ENCODE measurements around the gene HSD17B13. TPM values are rescaled to one million over a fixed set of nuclear protein-coding genes. Genes with fewer than 3 reads are reported as not detected.
"Not testable (repeated sequence)": the region's sequence is repeated elsewhere in the genome, so short reads cannot be mapped to it uniquely, and the experiment has no call there.

The HSD17B13 gene
- total and polyA plus RNA-seq, 2 donors (not counting 1 experiment from before 2014, with no cell fraction given), result 0.32 to 0.46 TPM

DNA sequence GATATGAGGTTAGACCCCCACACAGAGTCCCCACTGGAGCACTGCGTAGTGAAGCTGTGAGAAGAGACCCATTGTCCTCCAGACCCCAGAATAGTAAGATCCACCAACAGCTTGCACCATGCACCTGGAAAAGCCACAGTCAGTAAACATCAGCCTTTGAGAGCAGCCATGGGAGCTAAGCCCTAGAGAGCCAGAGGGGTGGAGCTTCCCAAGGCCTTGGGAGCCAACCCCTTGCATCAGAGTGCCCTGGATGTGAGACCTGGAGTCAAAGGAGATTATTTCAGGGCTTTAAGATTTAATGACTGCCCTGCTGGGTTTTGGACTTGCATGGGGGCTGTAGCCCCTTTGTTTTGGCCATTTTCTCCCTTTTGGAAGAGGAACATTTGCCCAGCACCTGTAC, 35.7 kb downstream of the HSD17B13 start:
- Mint-ChIP-seq H3K27me3 (no peaks in the 10 kb centered on the region), H3K4me3 (no peak overlapping the region), H3K27ac (no peak overlapping the region), H3K4me1 (no peaks in the 10 kb centered on the region), H3K9me3 (ENCODE audit: insufficient read depth) (peaks cover 21% of the 10 kb centered on the region)
- no peaks in the 10 kb centered on the region for H3K79me2 ChIP-seq (ENCODE audit: control insufficient read depth, insufficient read depth, low read length)
- no peak overlapping the region for H3K27ac ChIP-seq (ENCODE audit: low read length in 2 of 2)
- DNase-seq (no peak), ATAC-seq (ENCODE audit: low read depth) (no peak)
- intact Hi-C loops (cut with micrococcal nuclease), result no loop called here
- no peak overlapping the region for H2AFZ ChIP-seq (ENCODE audit: insufficient read depth, low read depth, low read length, poor library complexity, severe bottlenecking)
- WGBS (ENCODE audit: insufficient coverage), result 100% methylated on average over 1 of the region's 1 CpG
- no peaks in the 10 kb centered on the region for H3K36me3 ChIP-seq (replicated peaks in 1 of 2; ENCODE audit: control extremely low read depth in 1 of 2, control insufficient read depth in 1 of 2, extremely low read depth in 1 of 2, insufficient read depth in 2 of 2, low read length in 1 of 2)
- ChIA-PET CTCF (no interaction called here), POLR2A (no interaction called here)
- peaks cover 1 to 27% (median 16%) of the 10 kb centered on the region in 3 donors for H3K9me3 ChIP-seq (ENCODE audit: control extremely low read depth in 1 of 3, control insufficient read depth in 2 of 3, insufficient read depth in 1 of 3, low read length in 2 of 3)
- no peak for TF ChIP-seq EZH2 (IDR thresholded peaks at IDR 0.05; ENCODE audit: borderline replicate concordance, insufficient read depth, low read depth, low read length, poor library complexity, severe bottlenecking)
- TF ChIP-seq, protein P1, sequence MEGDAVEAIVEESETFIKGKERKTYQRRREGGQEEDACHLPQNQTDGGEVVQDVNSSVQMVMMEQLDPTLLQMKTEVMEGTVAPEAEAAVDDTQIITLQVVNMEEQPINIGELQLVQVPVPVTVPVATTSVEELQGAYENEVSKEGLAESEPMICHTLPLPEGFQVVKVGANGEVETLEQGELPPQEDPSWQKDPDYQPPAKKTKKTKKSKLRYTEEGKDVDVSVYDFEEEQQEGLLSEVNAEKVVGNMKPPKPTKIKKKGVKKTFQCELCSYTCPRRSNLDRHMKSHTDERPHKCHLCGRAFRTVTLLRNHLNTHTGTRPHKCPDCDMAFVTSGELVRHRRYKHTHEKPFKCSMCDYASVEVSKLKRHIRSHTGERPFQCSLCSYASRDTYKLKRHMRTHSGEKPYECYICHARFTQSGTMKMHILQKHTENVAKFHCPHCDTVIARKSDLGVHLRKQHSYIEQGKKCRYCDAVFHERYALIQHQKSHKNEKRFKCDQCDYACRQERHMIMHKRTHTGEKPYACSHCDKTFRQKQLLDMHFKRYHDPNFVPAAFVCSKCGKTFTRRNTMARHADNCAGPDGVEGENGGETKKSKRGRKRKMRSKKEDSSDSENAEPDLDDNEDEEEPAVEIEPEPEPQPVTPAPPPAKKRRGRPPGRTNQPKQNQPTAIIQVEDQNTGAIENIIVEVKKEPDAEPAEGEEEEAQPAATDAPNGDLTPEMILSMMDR (IDR thresholded peaks at IDR 0.05), result no peak
- no peak overlapping the region for H3K9ac ChIP-seq (ENCODE audit: low read length)
- H3K4me3 ChIP-seq (ENCODE audit: control extremely low read depth in 1 of 5, extremely low read depth in 1 of 5, insufficient read depth in 1 of 5, low read depth in 2 of 5, low read length in 4 of 5), result no peak overlapping the region
- no peaks in the 10 kb centered on the region for H4K20me1 ChIP-seq (ENCODE audit: control insufficient read depth, insufficient read depth, low read length, poor library complexity, severe bottlenecking)
- no peak overlapping the region for H3K4me2 ChIP-seq (replicated peaks; ENCODE audit: low read depth, low read length, poor library complexity, severe bottlenecking)
- peaks cover 0 to 2% (median 0%) of the 10 kb centered on the region in 4 experiments for H3K27me3 ChIP-seq (replicated peaks in 1 of 4; ENCODE audit: control extremely low read depth in 1 of 4, control insufficient read depth in 3 of 4, insufficient read depth in 4 of 4, low read length in 3 of 4)
- no peaks in the 10 kb centered on the region for H3K4me1 ChIP-seq (ENCODE audit: control insufficient read depth in 2 of 2, insufficient read depth in 2 of 2, low read length in 2 of 2)

DNA sequence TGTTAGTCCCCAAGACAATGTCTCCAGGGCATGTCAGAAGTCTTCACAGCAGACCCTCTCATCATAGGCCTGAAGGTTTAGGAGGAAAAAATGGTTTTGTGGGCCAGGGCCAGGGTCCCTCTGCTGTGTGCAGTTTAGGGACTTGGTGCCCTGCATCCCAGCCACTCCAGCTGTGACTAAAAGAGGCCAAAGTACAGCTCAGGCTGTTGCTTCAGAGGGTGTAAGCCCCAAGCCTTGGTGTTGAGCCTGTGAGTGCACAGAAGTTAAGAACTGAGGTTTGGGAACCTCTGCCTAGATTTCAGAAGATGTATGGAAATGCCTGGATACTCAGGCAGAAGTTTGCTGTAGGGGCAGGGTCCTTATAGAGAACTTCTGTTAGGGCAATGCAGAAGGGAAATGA, 38.4 kb downstream of the HSD17B13 start:
- H2AFZ ChIP-seq (ENCODE audit: insufficient read depth, low read depth, low read length, poor library complexity, severe bottlenecking); H3K4me1 Mint-ChIP-seq; H3K79me2 ChIP-seq (ENCODE audit: control insufficient read depth, insufficient read depth, low read length); DNase-seq; POLR2A ChIA-PET; intact Hi-C loops (cut with micrococcal nuclease); H3K4me3 ChIP-seq (ENCODE audit: control extremely low read depth in 1 of 5, extremely low read depth in 1 of 5, insufficient read depth in 1 of 5, low read depth in 2 of 5, low read length in 4 of 5); H3K4me1 ChIP-seq (ENCODE audit: control insufficient read depth in 2 of 2, insufficient read depth in 2 of 2, low read length in 2 of 2); CTCF ChIA-PET; H3K27ac Mint-ChIP-seq; ATAC-seq (ENCODE audit: low read depth); H3K36me3 ChIP-seq (replicated peaks in 1 of 2; ENCODE audit: control extremely low read depth in 1 of 2, control insufficient read depth in 1 of 2, extremely low read depth in 1 of 2, insufficient read depth in 2 of 2, low read length in 1 of 2); H4K20me1 ChIP-seq (ENCODE audit: control insufficient read depth, insufficient read depth, low read length, poor library complexity, severe bottlenecking); H3K4me2 ChIP-seq (replicated peaks; ENCODE audit: low read depth, low read length, poor library complexity, severe bottlenecking); H3K27me3 ChIP-seq (replicated peaks in 1 of 4; ENCODE audit: control extremely low read depth in 1 of 4, control insufficient read depth in 3 of 4, insufficient read depth in 4 of 4, low read length in 3 of 4); H3K27me3 Mint-ChIP-seq; H3K27ac ChIP-seq (ENCODE audit: low read length in 2 of 2); H3K9ac ChIP-seq (ENCODE audit: low read length); H3K4me3 Mint-ChIP-seq: not testable (repeated sequence)
- peaks cover 21% of the 10 kb centered on the region for H3K9me3 Mint-ChIP-seq (ENCODE audit: insufficient read depth)
- peaks cover 1 to 27% (median 16%) of the 10 kb centered on the region in 3 donors for H3K9me3 ChIP-seq (ENCODE audit: control extremely low read depth in 1 of 3, control insufficient read depth in 2 of 3, insufficient read depth in 1 of 3, low read length in 2 of 3)
